HEK293 (cell line): Measurements from ENCODE around the gene SFT2D3.

Experiments used
- CTCF ChIP-seq: fragments of 450-650 bp; formaldehyde crosslinking; IDR thresholded peaks from 2 replicates; pipeline ENCODE4 v1.5.1; 2016; ENCODE audit warnings: missing biosample characterization, missing genetic modification characterization
- KLF9 ChIP-seq: fragments of 450-650 bp; formaldehyde crosslinking; IDR thresholded peaks from 2 replicates; pipeline ENCODE4 v1.5.1; 2016; ENCODE audit warnings: missing biosample characterization, missing genetic modification characterization, low read depth
- PBX3 ChIP-seq: sonication (generic); formaldehyde crosslinking; IDR thresholded peaks from 2 replicates; pipeline ENCODE4 v1.8.1; 2022; ENCODE audit warnings: mild to moderate bottlenecking, moderate library complexity, missing genetic modification reagents
- ZFP3 ChIP-seq: fragments of 450-650 bp; formaldehyde crosslinking; IDR thresholded peaks from 2 replicates; pipeline ENCODE4 v1.5.1; 2016; ENCODE audit warnings: low read depth, missing biosample characterization, missing genetic modification characterization
- ZNF146 ChIP-seq: fragments of 450-650 bp; formaldehyde crosslinking; IDR thresholded peaks from 2 replicates; pipeline ENCODE4 v1.5.1; 2016; ENCODE audit warnings: missing biosample characterization, missing genetic modification characterization
- ZNF335 ChIP-seq: fragments of 450-650 bp; formaldehyde crosslinking; conservative IDR thresholded peaks from 2 replicates; pipeline ENCODE4 v1.5.1; 2016; ENCODE audit warnings: missing biosample characterization, missing genetic modification characterization

- no peak for TF ChIP-seq ZNF335 (tag by site-specific recombination)
- no peak for TF ChIP-seq KLF9 (tag by site-specific recombination)
- TF ChIP-seq CTCF (tag by site-specific recombination) = no peak
- TF ChIP-seq PBX3 (CRISPR knock-in tag) = no peak
- no peak for TF ChIP-seq ZNF146
- TF ChIP-seq ZFP3 (tag by site-specific recombination) = no peak
Observed at GRCh38 chr2:127671557-127672302, 29.6 kb upstream of the SFT2D3 start.
